Lower leg skin (tissue), 3 donors: Measurements from ENCODE around the gene KDM7A.

Experiments used
- POLR2A ChIP-seq, 2 donors: fragments of 450-650 bp; IDR thresholded peaks; one replicate each; pipeline ENCODE4 v1.6.1; 2016 to 2017; ENCODE audit warnings: antibody characterized with exemption in 2 of 2, mild to moderate bottlenecking in 1 of 2, moderate library complexity in 1 of 2
- TF ChIP-seq, protein P1 (sequence below), 3 donors: fragments of 450-650 bp; IDR thresholded peaks; one replicate each; pipeline ENCODE4 v1.5.1; 2016; ENCODE audit warnings: antibody characterized with exemption in 3 of 3, mild to moderate bottlenecking in 3 of 3, moderate library complexity in 2 of 3

DNA sequence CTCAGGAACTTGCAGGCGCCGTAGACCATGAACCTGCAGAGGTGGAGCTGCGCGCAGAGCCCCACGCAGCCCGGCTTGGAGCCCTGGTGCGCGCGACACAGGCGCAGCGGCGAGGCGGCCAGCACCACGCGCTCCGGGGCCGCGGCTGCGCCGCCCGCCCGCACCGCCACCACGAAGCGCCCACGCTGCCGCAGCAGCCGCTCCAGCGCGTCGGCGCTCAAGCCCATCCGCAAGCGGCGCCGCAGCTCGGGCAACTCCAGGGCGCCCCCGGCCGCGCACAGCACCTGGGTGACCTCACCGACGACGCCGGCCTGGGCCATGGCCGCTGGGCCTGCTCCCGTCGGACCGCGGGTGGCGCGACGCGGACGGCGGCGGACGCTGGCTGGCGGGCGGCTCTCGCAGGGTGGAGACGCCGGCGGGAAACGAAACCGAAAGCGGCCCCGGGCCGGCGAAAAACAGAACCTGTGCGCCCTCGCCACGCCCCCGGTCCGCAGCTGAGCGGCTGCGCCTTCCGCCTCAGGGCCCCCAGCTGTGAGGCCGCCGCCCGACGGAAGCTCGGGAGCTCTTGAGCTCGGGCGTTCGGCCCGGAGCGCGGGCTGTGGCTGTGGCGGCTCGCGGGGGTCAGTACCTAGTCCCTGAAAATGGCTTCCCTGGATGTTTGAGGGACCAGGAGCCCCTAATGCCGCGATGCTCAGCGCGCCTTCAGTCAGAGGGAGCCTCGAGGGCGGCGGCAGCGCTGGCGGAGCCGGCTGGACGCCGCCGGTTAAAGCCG is 114.1 kb downstream of the KDM7A start, which contains the start of gene PARP12:
- no peak for TF ChIP-seq POLR2A (IDR thresholded peaks at IDR 0.05)
- TF ChIP-seq, protein P1, sequence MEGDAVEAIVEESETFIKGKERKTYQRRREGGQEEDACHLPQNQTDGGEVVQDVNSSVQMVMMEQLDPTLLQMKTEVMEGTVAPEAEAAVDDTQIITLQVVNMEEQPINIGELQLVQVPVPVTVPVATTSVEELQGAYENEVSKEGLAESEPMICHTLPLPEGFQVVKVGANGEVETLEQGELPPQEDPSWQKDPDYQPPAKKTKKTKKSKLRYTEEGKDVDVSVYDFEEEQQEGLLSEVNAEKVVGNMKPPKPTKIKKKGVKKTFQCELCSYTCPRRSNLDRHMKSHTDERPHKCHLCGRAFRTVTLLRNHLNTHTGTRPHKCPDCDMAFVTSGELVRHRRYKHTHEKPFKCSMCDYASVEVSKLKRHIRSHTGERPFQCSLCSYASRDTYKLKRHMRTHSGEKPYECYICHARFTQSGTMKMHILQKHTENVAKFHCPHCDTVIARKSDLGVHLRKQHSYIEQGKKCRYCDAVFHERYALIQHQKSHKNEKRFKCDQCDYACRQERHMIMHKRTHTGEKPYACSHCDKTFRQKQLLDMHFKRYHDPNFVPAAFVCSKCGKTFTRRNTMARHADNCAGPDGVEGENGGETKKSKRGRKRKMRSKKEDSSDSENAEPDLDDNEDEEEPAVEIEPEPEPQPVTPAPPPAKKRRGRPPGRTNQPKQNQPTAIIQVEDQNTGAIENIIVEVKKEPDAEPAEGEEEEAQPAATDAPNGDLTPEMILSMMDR (IDR thresholded peaks at IDR 0.05) = no peak
